A549 (cell line): ENCODE data around the gene ZNF383. TPM values are rescaled to one million over a fixed set of nuclear protein-coding genes. Genes with fewer than 3 reads are reported as not detected.
"Not testable (repeated sequence)": the region's sequence is repeated elsewhere in the genome, so short reads cannot be mapped to it uniquely, and the experiment has no call there.

Source experiments
- ATAC-seq, 2 experiments: fragments of 200-7000 bp in 1 of 2; fragments of >200 bp in 1 of 2; cut with Nextera tagmentation in 1 of 2; cut with Tn5 transposase in 1 of 2; 3 replicates each; pipeline versions ENCODE4 v1.8.0 to v1.9.1; 2018 to 2020; ENCODE audit warnings: mild to moderate bottlenecking in 1 of 2, moderate library complexity in 1 of 2
- CTCF ChIA-PET: fragments of 300-600 bp; sonication (Branson Sonifier 250); formaldehyde crosslinking; extraction: SDS; loops from one replicate; lab custom pipeline; 2021; ENCODE audit warnings: antibody characterized with exemption, inconsistent platforms; lab: Yijun Ruan, JAX
- POLR2A ChIA-PET: fragments of 350-600 bp; formaldehyde crosslinking; extraction: SDS; loops from one replicate; lab custom pipeline; 2021; ENCODE audit warnings: antibody characterized with exemption, inconsistent platforms; lab: Yijun Ruan, JAX
- DNase-seq, 2 experiments: peaks; one replicate each; pipeline versions ENCODE4 v3.0.0 to v3.0.0-alpha.2; 2011 to 2016; ENCODE audit warnings: low read depth in 1 of 2, low spot score in 1 of 2
- FAIRE-seq: peaks from 2 replicates; lab custom pipeline; 2011; peaks lifted over from hg19 to GRCh38; lab: Jason Lieb, UNC
- H3K27ac ChIP-seq, 2 experiments: fragments of >200 bp; sonication (Bioruptor Twin); formaldehyde crosslinking; 3 replicates each; pipeline ENCODE4 v1.5.1; 2016 to 2017
- H3K4me1 ChIP-seq: fragments of >200 bp; sonication (Bioruptor Twin); formaldehyde crosslinking; 3 replicates; pipeline ENCODE4 v1.6.1; 2016
- H3K4me2 ChIP-seq: fragments of >200 bp; sonication (Bioruptor Twin); formaldehyde crosslinking; 3 replicates; pipeline ENCODE4 v1.6.1; 2016
- H3K4me3 ChIP-seq: fragments of >200 bp; sonication (Bioruptor Twin); formaldehyde crosslinking; 3 replicates; pipeline ENCODE4 v1.5.1; 2016
- H3K9me3 ChIP-seq: fragments of >200 bp; sonication (Bioruptor Twin); formaldehyde crosslinking; 3 replicates; pipeline ENCODE4 v1.6.1; 2016
- ZNF302 ChIP-seq: fragments of 250-450 bp; sonication (Bioruptor Pico); IDR thresholded peaks from 2 replicates; pipeline ENCODE4 v1.9.0; 2021; ENCODE audit warnings: inconsistent platforms, mild to moderate bottlenecking, moderate library complexity
- WGBS: methylation state at CpG from one replicate; pipeline ENCODE4 v1.1.6; 2017; ENCODE audit errors: missing lambda C conversion rate; 5-methylcytosine and 5-hydroxymethylcytosine counted together
- polyA plus RNA-seq, 4 experiments: library from polyadenylated mRNA; depleted of rRNA in 3 of 4; stranded (reverse); fragments of >200 nt; fragmentation: RNase III in 1 of 4; extraction: RNeasy Plus Mini Kit Qiagen cat#74134 plus additional on column Dnase treatment in 1 of 4; gene quantifications; 2 replicates in 3 of 4; 3 replicates in 1 of 4; pipeline ENCODE4 v1.2.3, GENCODE V29; 2011 to 2017

Gene ZNF383
- polyA plus RNA-seq, 2 of the 4 experiments (the other 2 are of a cell fraction), result 6.9 to 13.1 TPM

- H3K27ac ChIP-seq, POLR2A ChIA-PET, DNase-seq, H3K4me3 ChIP-seq, H3K4me2 ChIP-seq: not testable (repeated sequence)
- ATAC-seq, result 0 out of 6 replicates have a peak, but pooled peaks of 1 of the 2 experiments have one; percentile 54
- peaks cover 15% of the 10 kb centered on the region for H3K9me3 ChIP-seq
- WGBS, result 77% methylated on average over 62 of the region's 63 CpGs
- peak; percentile 55; the same call in 1 of the 2 replicates for TF ChIP-seq ZNF302 (CRISPR knock-in tag)
- TF ChIP-seq, all 56 proteins: peak for 1; not testable (repeated sequence) for 55
- H3K4me1 ChIP-seq, FAIRE-seq, CTCF ChIA-PET: not testable (repeated sequence)
Observed at GRCh38 chr19:37292998-37293939, 75.3 kb downstream of the ZNF383 start.

- 89% methylated on average over 19 of the region's 39 CpGs for WGBS
- H3K4me2 ChIP-seq, ATAC-seq, H3K27ac ChIP-seq, CTCF ChIA-PET, FAIRE-seq, POLR2A ChIA-PET, DNase-seq, H3K4me1 ChIP-seq, H3K4me3 ChIP-seq: not testable (repeated sequence)
- H3K9me3 ChIP-seq, result peaks cover 13% of the 10 kb centered on the region
Observed at GRCh38 chr19:37294246-37294645, 76.2 kb downstream of the ZNF383 start.

Other genes starting within 250 kb of the ZNF383 start
- gene ZNF420, start 139.8 kb upstream of the ZNF383 start, polyA plus RNA-seq (2011; rRNA removed), result 8.6 and 9.9 TPM in 2 replicates
- gene ZNF420, start 139.8 kb upstream of the ZNF383 start, polyA plus RNA-seq (2017; fragmentation: RNase III; extraction: RNeasy Plus Mini Kit Qiagen cat#74134 plus additional on column Dnase treatment), result 5.4 to 6.0 TPM (median 5.9 TPM) in 3 replicates
- gene ZNF585A, start 45.5 kb upstream of the ZNF383 start, polyA plus RNA-seq (2011; rRNA removed), result 14.2 and 14.7 TPM in 2 replicates
- 4.4 to 5.1 TPM (median 5.0 TPM) in 3 replicates for gene ZNF585A, start 45.5 kb upstream of the ZNF383 start, polyA plus RNA-seq (2017; fragmentation: RNase III; extraction: RNeasy Plus Mini Kit Qiagen cat#74134 plus additional on column Dnase treatment)
- gene ZNF585B, start 7.7 kb upstream of the ZNF383 start, polyA plus RNA-seq (2011; rRNA removed), result 14.1 and 15.1 TPM in 2 replicates
- gene ZNF585B, start 7.7 kb upstream of the ZNF383 start, polyA plus RNA-seq (2017; fragmentation: RNase III; extraction: RNeasy Plus Mini Kit Qiagen cat#74134 plus additional on column Dnase treatment), result 4.5 to 6.9 TPM (median 5.3 TPM) in 3 replicates
- gene ZNF527, start 152.9 kb downstream of the ZNF383 start, polyA plus RNA-seq (2011; rRNA removed), result 5.3 and 8.2 TPM in 2 replicates
- 4.1 to 4.9 TPM (median 4.4 TPM) in 3 replicates for gene ZNF527, start 152.9 kb downstream of the ZNF383 start, polyA plus RNA-seq (2017; fragmentation: RNase III; extraction: RNeasy Plus Mini Kit Qiagen cat#74134 plus additional on column Dnase treatment)
- gene ZNF569, start 249.2 kb downstream of the ZNF383 start, polyA plus RNA-seq (2011; rRNA removed), result 10.6 and 11.1 TPM in 2 replicates
- 6.3 to 6.6 TPM (median 6.5 TPM) in 3 replicates for gene ZNF569, start 249.2 kb downstream of the ZNF383 start, polyA plus RNA-seq (2017; fragmentation: RNase III; extraction: RNeasy Plus Mini Kit Qiagen cat#74134 plus additional on column Dnase treatment)